ENCODE results near the gene C3orf20. TPM values are rescaled to one million over a fixed set of nuclear protein-coding genes. Genes with fewer than 3 reads are reported as not detected.

The C3orf20 gene
- polyA plus RNA-seq, 1 donor from 2014 or later = not detected

DNA sequence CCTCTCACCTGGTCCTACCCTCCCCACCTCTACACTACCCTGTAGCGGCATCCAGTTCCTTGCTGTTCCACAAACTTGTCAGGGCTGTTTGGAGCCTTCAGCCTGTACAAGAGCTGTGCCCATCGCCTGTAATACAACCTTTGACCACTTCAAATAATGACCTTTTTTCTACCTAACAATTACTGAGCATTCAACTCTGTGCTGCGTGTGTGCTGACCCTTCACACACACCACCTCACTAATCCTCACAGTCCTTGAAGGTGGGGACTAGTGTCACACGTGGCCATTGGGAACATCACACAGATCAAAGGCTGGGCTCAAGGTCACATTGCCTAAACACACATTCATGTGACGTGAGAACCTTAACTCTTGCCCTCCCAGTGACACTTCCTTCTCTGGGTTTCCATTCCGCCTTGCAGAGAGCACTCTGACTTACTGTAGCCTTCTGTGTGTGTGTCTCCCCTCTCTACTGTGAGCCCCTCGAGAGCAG, 3.1 kb downstream of the C3orf20 start:
- Histone ChIP-seq H3K9ac (ENCODE audit: low read length) (no peak overlapping the region), H4K20me1 (ENCODE audit: insufficient read depth) (no peaks in the 10 kb centered on the region), H3K27me3 (ENCODE audit: insufficient read depth, low read depth, low read length) (no peaks in the 10 kb centered on the region), H3F3A (ENCODE audit: insufficient read depth, low read length, poor library complexity, severe bottlenecking) (no peaks in the 10 kb centered on the region), H3K4me3 (ENCODE audit: low read length) (no peak overlapping the region), H3K27ac (ENCODE audit: low read length) (no peak overlapping the region), H3K36me3 (ENCODE audit: insufficient read depth, low read length) (no peaks in the 10 kb centered on the region), H3K9me3 (ENCODE audit: low read length) (no peaks in the 10 kb centered on the region), H3K9me2 (ENCODE audit: insufficient read depth, low read length) (no peaks in the 10 kb centered on the region), H3K4me2 (ENCODE audit: low read length) (no peak overlapping the region), H3K79me2 (replicated peaks; ENCODE audit: insufficient read depth, low read length) (no peaks in the 10 kb centered on the region), H2AFZ (ENCODE audit: low read depth, low read length) (no peak overlapping the region)
- TF ChIP-seq SMC3 (conservative IDR thresholded peaks at IDR 0.05; ENCODE audit: poor library complexity) (no peak), EZH2 (IDR thresholded peaks at IDR 0.05; ENCODE audit: borderline replicate concordance, insufficient read depth, low read length, poor library complexity, severe bottlenecking) (no peak), EP300 (conservative IDR thresholded peaks at IDR 0.05; ENCODE audit: poor library complexity, severe bottlenecking) (no peak), TAF1 (IDR thresholded peaks at IDR 0.05; ENCODE audit: low read depth) (no peak), POLR2AphosphoS5 (IDR thresholded peaks at IDR 0.05) (no peak), CTCF (IDR thresholded peaks at IDR 0.05; ENCODE audit: poor library complexity, severe bottlenecking) (no peak), MXI1 (conservative IDR thresholded peaks at IDR 0.05; ENCODE audit: poor library complexity, severe bottlenecking) (no peak), RAD21 (conservative IDR thresholded peaks at IDR 0.05) (no peak)
- TF ChIP-seq, protein P1, sequence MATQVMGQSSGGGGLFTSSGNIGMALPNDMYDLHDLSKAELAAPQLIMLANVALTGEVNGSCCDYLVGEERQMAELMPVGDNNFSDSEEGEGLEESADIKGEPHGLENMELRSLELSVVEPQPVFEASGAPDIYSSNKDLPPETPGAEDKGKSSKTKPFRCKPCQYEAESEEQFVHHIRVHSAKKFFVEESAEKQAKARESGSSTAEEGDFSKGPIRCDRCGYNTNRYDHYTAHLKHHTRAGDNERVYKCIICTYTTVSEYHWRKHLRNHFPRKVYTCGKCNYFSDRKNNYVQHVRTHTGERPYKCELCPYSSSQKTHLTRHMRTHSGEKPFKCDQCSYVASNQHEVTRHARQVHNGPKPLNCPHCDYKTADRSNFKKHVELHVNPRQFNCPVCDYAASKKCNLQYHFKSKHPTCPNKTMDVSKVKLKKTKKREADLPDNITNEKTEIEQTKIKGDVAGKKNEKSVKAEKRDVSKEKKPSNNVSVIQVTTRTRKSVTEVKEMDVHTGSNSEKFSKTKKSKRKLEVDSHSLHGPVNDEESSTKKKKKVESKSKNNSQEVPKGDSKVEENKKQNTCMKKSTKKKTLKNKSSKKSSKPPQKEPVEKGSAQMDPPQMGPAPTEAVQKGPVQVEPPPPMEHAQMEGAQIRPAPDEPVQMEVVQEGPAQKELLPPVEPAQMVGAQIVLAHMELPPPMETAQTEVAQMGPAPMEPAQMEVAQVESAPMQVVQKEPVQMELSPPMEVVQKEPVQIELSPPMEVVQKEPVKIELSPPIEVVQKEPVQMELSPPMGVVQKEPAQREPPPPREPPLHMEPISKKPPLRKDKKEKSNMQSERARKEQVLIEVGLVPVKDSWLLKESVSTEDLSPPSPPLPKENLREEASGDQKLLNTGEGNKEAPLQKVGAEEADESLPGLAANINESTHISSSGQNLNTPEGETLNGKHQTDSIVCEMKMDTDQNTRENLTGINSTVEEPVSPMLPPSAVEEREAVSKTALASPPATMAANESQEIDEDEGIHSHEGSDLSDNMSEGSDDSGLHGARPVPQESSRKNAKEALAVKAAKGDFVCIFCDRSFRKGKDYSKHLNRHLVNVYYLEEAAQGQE (IDR thresholded peaks at IDR 0.05; ENCODE audit: borderline replicate concordance) = no peak

DNA sequence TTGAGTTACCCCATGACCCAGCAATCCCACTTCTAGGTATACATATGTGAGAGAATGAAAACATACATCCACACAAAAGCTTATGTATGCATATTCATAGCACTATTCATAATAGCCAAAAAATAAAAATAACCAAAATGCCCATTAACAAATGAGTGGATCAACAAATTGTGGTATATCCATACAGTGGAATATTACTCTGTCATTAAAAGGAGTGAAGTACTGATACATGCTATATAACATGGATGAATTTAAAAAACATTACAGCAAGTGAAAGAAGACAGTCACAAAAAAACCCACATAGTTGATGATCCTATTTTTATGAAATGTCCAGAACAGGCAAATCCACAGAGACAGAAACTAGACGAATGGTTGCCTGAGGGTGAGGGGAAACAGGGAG, 5.2 kb downstream of the C3orf20 start:
- Histone ChIP-seq H3K4me2 (ENCODE audit: low read length) (no peak overlapping the region), H3K9me2 (ENCODE audit: insufficient read depth, low read length) (no peaks in the 10 kb centered on the region), H3K27ac (ENCODE audit: low read length) (no peak overlapping the region), H3K27me3 (ENCODE audit: insufficient read depth, low read depth, low read length) (no peaks in the 10 kb centered on the region), H3K79me2 (replicated peaks; ENCODE audit: insufficient read depth, low read length) (no peaks in the 10 kb centered on the region), H2AFZ (ENCODE audit: low read depth, low read length) (no peak overlapping the region), H3K36me3 (ENCODE audit: insufficient read depth, low read length) (no peaks in the 10 kb centered on the region), H4K20me1 (ENCODE audit: insufficient read depth) (no peaks in the 10 kb centered on the region), H3F3A (ENCODE audit: insufficient read depth, low read length, poor library complexity, severe bottlenecking) (no peaks in the 10 kb centered on the region), H3K9me3 (ENCODE audit: low read length) (no peaks in the 10 kb centered on the region), H3K9ac (ENCODE audit: low read length) (no peak overlapping the region), H3K4me3 (ENCODE audit: low read length) (no peak overlapping the region)
- TF ChIP-seq SMC3 (conservative IDR thresholded peaks at IDR 0.05; ENCODE audit: poor library complexity) = no peak
- TF ChIP-seq, protein P1 (IDR thresholded peaks at IDR 0.05; ENCODE audit: borderline replicate concordance) = no peak
- TF ChIP-seq RAD21 (conservative IDR thresholded peaks at IDR 0.05) = no peak

Data from neural cell (in vitro differentiated cells).